HG03025 (cell line): ENCODE measurements around the gene BOK.

Experiments used
- ATAC-seq: cut with Tn5 transposase; IDR thresholded peaks from one replicate; pipeline ENCODE4 v1.9.1; 2021; ENCODE audit warnings: mild to moderate bottlenecking, moderate library complexity; ENCODE audit not compliant: unreplicated experiment, low FRiP score

Gene BOK

GRCh38 chr2:241595600-241596140, 37.1 kb downstream of the BOK start:
- ATAC-seq: no peak

GRCh38 chr2:241597561-241597960, 39.0 kb downstream of the BOK start:
- no peak for ATAC-seq

GRCh38 chr2:241598061-241598460, 39.5 kb downstream of the BOK start:
- no peak for ATAC-seq

GRCh38 chr2:241598487-241598886, 39.9 kb downstream of the BOK start:
- ATAC-seq: no peak

- ATAC-seq: no peak
Observed at GRCh38 chr2:241599615-241600014, 41.1 kb downstream of the BOK start.

GRCh38 chr2:241601841-241602240, 43.3 kb downstream of the BOK start:
- no peak for ATAC-seq

GRCh38 chr2:241602720-241603119, 44.2 kb downstream of the BOK start:
- no peak for ATAC-seq

- ATAC-seq: no peak
Observed at GRCh38 chr2:241603686-241604085, 45.1 kb downstream of the BOK start.

GRCh38 chr2:241606186-241606585, 47.6 kb downstream of the BOK start:
- no peak for ATAC-seq

GRCh38 chr2:241607162-241607885, 48.8 kb downstream of the BOK start:
- ATAC-seq: no peak

- no peak for ATAC-seq
Observed at GRCh38 chr2:241608881-241609280, 50.3 kb downstream of the BOK start.

GRCh38 chr2:241609859-241610793, 51.6 kb downstream of the BOK start:
- peak; percentile 85 for ATAC-seq

- no peak for ATAC-seq
Observed at GRCh38 chr2:241611062-241611461, 52.5 kb downstream of the BOK start.

- ATAC-seq: no peak
Observed at GRCh38 chr2:241612156-241613016, 53.8 kb downstream of the BOK start.

- no peak for ATAC-seq
Observed at GRCh38 chr2:241613017-241613780, 54.7 kb downstream of the BOK start.

GRCh38 chr2:241615041-241615440, 56.5 kb downstream of the BOK start:
- ATAC-seq: no peak

- ATAC-seq: no peak
Observed at GRCh38 chr2:241615522-241616052, 57.0 kb downstream of the BOK start.

- ATAC-seq: no peak
Observed at GRCh38 chr2:241616168-241617125, 57.9 kb downstream of the BOK start.
